Endothelial cell (in vitro differentiated cells): Measurements from ENCODE around the gene ZNF578. TPM values are rescaled to one million over a fixed set of nuclear protein-coding genes. Genes with fewer than 3 reads are reported as not detected.

Experiments
- DNase-seq: peaks from one replicate; pipeline ENCODE4 v3.0.0; 2021; ENCODE audit warnings: low spot score
- H3K27ac Mint-ChIP-seq: one replicate; pipeline ENCODE4 v1.8.0; 2021; ENCODE audit warnings: mixed read lengths, inconsistent platforms; ENCODE audit not compliant: unreplicated experiment
- H3K27me3 Mint-ChIP-seq: one replicate; pipeline ENCODE4 v1.8.0; 2021; ENCODE audit warnings: mild to moderate bottlenecking, moderate library complexity, mixed read lengths, inconsistent platforms; ENCODE audit not compliant: unreplicated experiment
- H3K36me3 Mint-ChIP-seq: one replicate; pipeline ENCODE4 v1.8.0; 2021; ENCODE audit warnings: mild to moderate bottlenecking, low read depth, mixed read lengths, inconsistent platforms; ENCODE audit not compliant: unreplicated experiment
- H3K4me1 Mint-ChIP-seq: one replicate; pipeline ENCODE4 v1.8.0; 2021; ENCODE audit warnings: mild to moderate bottlenecking, mixed read lengths, inconsistent platforms; ENCODE audit not compliant: unreplicated experiment
- H3K4me3 Mint-ChIP-seq: one replicate; pipeline ENCODE4 v1.8.0; 2021; ENCODE audit warnings: mild to moderate bottlenecking, mixed read lengths, inconsistent platforms; ENCODE audit not compliant: unreplicated experiment
- H3K9me3 Mint-ChIP-seq: one replicate; pipeline ENCODE4 v1.8.0; 2021; ENCODE audit warnings: mixed read lengths, inconsistent platforms; ENCODE audit not compliant: unreplicated experiment
- total RNA-seq: library from RNA; stranded (reverse); fragmentation: NEBNext Ultra II Directional; extraction: Animal tissue kit (Norgen Biotek cat#: 25700); gene quantifications from one replicate; pipeline ENCODE4 v1.2.1, GENCODE V29; 2021; ENCODE audit not compliant: unreplicated experiment
- TF ChIP-seq, protein P1 (sequence below): fragments of 200-600 bp; sonication (generic); IDR thresholded peaks from one replicate; pipeline ENCODE4 v1.5.0; 2021; ENCODE audit warnings: antibody characterized with exemption; ENCODE audit not compliant: unreplicated experiment

ZNF578 gene
- total RNA-seq, 1 donor from 2014 or later = 0.26 TPM

DNA sequence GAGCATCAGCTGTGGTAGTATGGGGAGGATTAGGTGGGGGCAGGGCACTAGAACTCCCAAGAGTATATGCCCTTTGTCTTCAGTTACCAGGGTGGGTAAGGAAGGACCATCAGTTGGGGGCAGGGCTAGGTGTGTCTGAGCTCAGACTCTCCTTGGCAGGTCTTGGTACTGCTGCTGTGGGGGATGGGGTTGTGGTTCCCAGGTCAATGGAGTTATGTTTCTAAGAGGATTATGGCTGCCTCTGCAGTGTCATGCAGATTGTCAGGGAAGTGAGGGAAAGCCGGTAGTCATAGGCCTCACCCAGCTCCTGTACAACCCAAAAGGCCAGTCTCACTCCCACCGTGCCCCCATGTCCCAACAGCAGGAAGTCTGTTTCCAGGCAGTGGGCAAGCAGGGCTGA, 8.8 kb upstream of the ZNF578 start:
- Mint-ChIP-seq H3K27me3 (peaks cover 1% of the 10 kb centered on the region), H3K4me1 (no peaks in the 10 kb centered on the region), H3K36me3 (peaks cover 8% of the 10 kb centered on the region), H3K4me3 (no peak overlapping the region), H3K27ac (no peak overlapping the region), H3K9me3 (peaks cover 35% of the 10 kb centered on the region)
- TF ChIP-seq, protein P1, sequence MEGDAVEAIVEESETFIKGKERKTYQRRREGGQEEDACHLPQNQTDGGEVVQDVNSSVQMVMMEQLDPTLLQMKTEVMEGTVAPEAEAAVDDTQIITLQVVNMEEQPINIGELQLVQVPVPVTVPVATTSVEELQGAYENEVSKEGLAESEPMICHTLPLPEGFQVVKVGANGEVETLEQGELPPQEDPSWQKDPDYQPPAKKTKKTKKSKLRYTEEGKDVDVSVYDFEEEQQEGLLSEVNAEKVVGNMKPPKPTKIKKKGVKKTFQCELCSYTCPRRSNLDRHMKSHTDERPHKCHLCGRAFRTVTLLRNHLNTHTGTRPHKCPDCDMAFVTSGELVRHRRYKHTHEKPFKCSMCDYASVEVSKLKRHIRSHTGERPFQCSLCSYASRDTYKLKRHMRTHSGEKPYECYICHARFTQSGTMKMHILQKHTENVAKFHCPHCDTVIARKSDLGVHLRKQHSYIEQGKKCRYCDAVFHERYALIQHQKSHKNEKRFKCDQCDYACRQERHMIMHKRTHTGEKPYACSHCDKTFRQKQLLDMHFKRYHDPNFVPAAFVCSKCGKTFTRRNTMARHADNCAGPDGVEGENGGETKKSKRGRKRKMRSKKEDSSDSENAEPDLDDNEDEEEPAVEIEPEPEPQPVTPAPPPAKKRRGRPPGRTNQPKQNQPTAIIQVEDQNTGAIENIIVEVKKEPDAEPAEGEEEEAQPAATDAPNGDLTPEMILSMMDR = no peak
- DNase-seq = no peak

DNA sequence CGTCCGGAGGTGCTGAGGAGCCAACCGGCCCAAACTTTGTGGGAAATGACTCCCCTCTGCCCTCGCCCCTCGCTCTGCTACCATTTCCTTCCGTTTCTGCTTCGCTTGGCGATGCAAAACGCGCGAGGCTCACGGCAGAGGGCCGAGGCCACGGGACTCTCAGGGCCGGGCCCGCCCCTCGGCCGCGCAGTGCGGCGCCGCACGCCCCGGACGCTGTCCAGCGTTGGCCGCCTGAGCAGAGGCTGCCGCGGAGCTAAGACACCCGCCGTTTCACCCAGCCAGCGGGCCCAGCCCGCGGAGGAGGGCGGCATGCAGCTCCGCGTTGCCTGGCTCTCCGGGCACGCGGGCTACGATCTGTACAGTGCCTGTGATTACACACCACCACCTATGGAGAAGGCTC, 2.1 kb upstream of the ZNF578 start:
- DNase-seq = no peak
- Mint-ChIP-seq H3K4me1 (no peaks in the 10 kb centered on the region), H3K27ac (no peak overlapping the region), H3K4me3 (no peak overlapping the region), H3K27me3 (peaks cover 6% of the 10 kb centered on the region), H3K36me3 (peaks cover 21% of the 10 kb centered on the region), H3K9me3 (peaks cover 40% of the 10 kb centered on the region)
- TF ChIP-seq, protein P1 = no peak

DNA sequence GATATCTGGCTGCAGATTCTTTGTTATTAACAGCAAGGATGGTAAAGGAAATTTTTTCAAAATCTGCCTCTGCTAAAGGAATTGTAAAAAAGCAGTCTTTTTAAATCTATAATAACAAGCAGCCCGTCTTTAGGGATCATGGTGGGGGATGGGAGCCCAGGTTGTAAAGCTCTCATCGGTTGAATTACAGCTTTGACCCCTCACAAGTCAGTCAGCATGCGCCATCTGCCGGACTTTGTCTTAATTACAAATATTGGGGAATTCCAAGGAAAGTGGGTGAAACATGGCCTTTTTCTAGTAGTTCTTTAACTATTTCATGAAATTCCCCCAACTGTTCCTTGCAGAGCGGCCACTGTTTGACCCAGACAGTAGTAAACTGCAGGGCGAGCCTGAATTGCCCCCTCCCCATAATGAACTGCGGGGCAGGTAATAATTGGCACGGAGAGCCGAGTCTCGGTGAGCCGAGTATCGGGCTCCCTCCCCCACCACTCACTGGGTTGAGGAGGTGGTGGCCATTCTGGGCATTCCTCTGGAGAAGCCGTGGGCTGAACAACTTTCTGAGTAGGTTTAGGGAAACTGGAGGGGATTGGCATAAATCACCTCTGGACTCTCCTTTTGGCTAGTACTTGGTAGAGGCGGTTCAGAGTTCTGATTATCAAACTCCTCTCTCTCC, 11.6 kb downstream of the ZNF578 start:
- TF ChIP-seq, protein P1 = peak; percentile 55
- DNase-seq = peak; percentile 30
- peaks cover 24% of the 10 kb centered on the region for H3K36me3 Mint-ChIP-seq
- no peaks in the 10 kb centered on the region for H3K4me1 Mint-ChIP-seq
- H3K4me3 Mint-ChIP-seq = no peak overlapping the region
- H3K9me3 Mint-ChIP-seq = peaks cover 40% of the 10 kb centered on the region
- H3K27ac Mint-ChIP-seq = no peak overlapping the region
- no peaks in the 10 kb centered on the region for H3K27me3 Mint-ChIP-seq

DNA sequence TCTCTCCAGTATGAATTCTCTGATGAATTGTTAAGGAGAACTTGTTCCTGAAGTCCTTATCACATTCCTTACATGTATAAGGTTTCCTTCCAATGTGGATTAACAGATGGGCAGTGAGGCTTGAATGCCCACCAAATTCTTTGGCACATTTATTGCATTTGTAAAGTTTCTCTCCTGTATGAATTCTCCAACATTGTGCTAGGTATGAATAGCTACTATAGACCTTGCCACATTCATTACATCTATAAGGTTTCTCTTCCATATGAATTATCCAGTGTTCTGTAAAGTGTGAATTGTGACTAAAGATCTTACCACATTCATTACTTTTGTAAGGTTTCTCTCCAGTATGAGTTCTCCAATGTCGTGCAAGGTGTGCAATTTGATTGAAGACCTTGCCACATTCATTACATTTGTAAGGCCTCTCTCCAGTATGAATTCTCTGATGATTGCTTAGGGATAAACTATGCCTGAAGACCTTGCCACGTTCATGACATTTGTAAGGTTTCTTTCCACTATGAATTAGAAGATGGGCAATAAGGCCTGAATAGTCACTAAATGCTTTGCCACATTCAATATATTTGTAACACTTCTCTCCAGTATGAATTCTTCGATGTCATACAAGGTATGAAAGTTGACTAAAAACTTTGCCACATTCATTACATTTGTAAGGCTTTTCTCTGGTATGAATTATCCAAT, 20.4 kb downstream of the ZNF578 start:
- TF ChIP-seq, protein P1 = no peak
- H3K27me3 Mint-ChIP-seq = peaks cover 1% of the 10 kb centered on the region
- no peak for DNase-seq
- no peak overlapping the region for H3K27ac Mint-ChIP-seq
- H3K4me3 Mint-ChIP-seq = no peak overlapping the region
- H3K36me3 Mint-ChIP-seq = peaks cover 26% of the 10 kb centered on the region
- H3K4me1 Mint-ChIP-seq = no peaks in the 10 kb centered on the region
- H3K9me3 Mint-ChIP-seq = peaks cover 63% of the 10 kb centered on the region
